ENCODE measurements around the gene SELENOW.
"Not testable (repeated sequence)": the region's sequence is repeated elsewhere in the genome, so short reads cannot be mapped to it uniquely, and the experiment has no call there.

SELENOW gene

DNA sequence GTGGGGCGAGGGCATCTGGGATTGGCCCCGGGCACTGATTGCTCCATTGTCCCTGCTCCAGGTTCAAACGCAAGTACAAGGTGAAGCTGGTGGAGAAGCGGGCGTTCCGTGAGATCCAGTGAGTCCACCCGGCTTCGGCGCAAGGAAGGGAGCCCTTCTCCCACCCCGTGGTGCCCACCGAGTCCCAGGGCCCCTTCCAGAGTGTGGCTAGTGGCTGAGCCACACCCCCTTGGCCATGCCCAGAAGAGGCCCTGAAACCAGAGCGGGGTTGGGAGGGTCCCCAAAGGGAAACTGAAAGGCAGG is 21.9 kb upstream of the SELENOW start:
- in situ Hi-C loops (cut with HindIII; ENCODE audit: low sequenced_read_pairs), result no loop called here

DNA sequence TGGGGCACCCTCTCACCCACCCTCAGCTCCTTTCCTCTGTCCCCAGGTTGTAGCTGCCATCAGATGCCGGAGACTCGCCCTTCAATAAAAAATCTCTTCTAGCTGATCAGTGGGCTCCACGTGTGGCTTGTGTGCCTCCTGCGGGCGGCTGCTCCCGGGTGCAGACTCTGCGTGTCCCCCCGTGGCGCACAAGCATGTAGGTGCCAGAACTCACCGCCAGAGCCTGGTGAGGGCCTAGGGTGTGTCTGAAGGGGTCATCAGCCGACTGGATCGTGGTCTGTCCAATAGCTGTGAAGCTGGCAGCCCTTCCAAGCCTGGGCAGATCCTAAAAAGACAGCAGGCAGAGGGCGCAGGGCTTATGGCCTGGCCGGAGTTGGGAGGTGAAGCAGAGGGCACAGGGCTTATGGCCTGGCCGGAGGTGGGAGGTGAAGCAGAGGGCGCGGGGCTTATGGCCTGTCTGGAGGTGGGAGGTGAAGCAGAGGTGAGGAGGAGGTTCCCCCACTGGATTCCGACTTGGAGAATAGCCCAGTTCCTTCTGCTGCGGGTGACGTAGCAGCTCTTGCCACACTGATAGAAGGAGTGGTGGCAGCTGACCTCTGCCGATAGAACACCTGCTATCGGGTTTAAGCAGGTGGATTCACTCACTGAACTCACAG is 21.4 kb upstream of the SELENOW start:
- in situ Hi-C loops (cut with HindIII; ENCODE audit: low sequenced_read_pairs), result no loop called here

DNA sequence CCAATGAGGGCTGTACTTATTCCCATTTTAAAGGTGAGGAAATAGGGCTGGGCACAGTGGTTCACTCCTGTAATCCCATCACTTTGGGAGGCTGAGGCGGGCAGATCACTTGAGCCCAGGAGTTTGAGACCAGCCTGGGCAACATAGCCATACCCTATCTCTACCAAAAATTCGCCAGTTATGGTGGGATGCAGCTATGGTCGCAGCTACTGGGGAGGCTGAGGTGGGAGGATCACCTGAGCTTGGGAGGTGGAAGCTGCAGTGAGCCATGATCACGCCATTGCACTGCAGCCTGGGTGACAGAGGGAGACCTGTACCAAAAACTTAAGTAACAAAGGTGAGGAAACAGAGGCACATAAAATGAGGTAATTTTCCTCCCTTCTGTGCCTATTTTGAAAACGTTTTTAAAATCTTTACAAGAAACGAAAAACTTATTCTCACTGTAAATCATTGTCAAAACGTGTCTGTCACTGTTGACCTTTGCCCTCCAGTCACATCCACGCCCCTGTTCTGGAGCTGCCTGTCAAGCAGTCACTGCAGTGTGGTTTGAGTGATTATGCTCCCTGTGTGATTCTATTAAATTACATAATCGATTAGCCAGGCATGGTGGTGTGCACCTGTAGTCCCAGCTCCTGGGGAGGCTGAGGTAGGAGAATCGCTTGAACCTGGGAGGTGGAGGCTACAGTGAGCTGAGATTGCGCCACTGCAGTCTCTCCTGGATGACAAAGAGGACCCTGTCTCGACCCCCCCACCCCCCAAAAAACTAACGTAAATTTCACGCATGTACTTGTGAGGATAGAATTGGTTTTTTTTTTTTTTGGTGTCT is 20.7 kb upstream of the SELENOW start:
- in situ Hi-C loops (cut with HindIII; ENCODE audit: low sequenced_read_pairs), result no loop called here

DNA sequence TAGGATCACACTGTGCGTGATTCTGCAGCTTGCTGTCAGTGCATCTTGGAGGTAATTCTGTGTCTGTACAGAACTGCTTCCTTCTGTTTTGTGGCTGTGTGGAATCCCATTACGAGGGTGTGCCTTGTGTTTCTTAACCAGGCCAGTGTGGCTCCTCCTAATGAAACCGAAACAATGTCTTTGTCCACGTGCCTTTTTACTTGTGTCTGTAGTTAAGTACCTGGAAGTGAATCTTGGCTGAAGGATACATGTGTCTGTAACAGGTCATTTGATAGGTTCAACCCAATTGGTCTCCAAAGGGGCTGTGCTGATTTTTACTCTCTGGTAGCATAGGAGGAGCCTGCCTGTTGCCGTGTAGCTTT is 20.1 kb upstream of the SELENOW start:
- in situ Hi-C loops (cut with HindIII; ENCODE audit: low sequenced_read_pairs), result no loop called here

DNA sequence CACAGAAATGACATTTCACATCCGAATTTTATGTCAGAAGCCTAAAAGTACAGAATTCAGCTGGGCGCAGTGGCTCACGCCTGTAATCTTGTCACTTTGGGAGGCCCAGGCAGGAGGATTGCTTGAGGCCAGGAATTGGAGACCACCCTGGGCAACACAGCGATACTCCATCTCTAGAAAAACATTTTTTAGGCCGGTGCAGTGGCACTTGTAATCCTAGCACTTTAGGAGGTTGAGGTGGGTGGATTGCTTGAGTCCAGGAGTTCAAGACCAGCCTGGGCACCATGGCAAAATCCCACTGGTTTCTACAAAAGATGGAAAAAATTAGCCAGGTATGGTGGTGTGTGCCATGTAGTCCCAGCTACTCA is 17.9 kb upstream of the SELENOW start:
- in situ Hi-C loops (cut with HindIII; ENCODE audit: low sequenced_read_pairs), result no loop called here

DNA sequence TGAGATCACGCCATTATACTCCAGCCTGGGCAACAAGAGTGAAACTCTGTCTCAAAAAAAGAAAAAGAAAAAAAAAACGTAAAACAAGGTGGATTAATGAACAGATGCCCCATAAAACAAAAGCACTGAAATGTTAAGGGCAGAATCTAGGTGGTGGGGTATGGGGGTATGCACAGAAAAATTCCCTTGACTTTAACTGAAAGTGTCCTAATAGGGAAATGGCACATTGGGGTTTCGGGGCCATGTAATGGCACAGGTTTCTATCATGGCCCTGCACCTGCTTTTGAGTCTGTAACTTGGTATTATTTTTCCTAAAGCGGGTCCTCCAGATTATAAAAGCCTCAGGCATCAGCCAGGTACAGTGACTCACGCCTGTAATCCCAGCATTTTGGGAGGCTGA is 16.9 kb upstream of the SELENOW start:
- in situ Hi-C loops (cut with HindIII; ENCODE audit: low sequenced_read_pairs), result no loop called here

DNA sequence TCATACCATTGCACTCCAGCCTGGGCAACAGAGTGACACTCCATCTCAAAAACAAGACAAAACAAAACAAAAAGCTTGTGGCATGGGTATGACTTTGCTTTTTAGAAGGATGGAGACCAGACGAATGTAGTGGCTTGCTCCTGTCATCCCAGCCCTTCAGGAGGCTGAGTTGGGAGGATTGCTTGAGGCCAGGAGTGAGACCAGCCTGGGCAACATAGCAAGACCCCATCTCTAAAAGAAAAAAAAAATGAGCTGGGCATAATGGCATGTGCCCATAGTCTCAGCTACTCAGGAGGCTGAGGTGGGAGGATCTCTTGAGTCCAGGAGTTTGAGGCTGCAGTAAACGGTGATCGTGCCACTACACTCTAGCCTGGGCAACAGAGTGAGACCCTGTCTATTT is 16.4 kb upstream of the SELENOW start:
- in situ Hi-C loops (cut with HindIII; ENCODE audit: low sequenced_read_pairs), result no loop called here

DNA sequence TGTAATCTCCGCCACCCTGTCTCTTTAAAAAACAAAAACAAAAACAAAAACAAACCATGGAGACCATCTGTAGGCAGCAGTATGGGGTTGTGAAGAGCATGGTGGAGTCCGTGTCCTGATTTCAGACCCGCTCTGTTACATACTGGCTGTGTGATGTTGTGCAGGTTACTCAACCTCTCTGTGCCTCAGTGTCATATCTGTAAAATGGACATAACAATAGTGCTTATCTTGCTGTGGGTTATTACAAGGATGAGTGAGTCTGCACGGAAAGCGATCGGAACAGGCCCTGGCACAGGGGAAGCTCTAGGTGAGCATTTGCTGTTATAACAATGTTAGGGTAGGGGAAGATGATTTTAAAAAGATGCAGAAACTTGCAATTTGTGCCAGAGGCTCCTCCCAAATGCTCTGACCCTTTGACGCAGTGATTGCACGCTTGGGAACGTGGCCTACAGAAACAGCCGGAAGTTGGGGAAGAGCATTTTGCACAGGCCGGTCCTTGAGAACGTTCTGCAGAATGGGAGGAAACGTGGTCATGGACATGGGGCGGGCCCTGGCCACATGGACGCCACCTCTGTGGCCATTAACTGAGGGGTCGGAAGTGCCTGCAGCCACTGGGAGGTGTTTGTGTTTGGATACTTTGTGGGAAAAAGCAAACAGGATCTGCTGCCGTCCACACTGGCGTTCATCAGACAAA is 15.7 kb upstream of the SELENOW start:
- in situ Hi-C loops (cut with HindIII; ENCODE audit: low sequenced_read_pairs), result no loop called here

DNA sequence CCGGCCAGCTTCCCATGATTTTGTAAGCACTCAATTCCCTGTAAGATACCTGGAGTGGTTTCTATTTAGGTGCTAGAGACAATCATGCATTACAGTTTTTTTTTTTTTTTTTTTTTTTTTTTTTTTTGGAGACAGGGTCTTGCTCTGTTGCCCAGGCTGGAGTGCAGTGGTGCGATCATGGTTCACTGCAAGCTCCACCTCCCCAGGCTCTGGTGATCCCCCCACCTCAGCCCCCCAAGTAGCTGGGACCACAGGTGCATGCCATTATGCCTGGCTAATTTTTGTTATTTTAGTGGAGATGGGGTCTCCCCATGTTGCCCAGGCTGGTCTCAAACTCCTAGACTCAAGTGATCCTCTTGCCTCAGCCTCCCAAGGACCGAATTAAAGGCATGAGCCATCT is 13.8 kb upstream of the SELENOW start:
- in situ Hi-C loops (cut with HindIII; ENCODE audit: low sequenced_read_pairs), result not testable (repeated sequence)

DNA sequence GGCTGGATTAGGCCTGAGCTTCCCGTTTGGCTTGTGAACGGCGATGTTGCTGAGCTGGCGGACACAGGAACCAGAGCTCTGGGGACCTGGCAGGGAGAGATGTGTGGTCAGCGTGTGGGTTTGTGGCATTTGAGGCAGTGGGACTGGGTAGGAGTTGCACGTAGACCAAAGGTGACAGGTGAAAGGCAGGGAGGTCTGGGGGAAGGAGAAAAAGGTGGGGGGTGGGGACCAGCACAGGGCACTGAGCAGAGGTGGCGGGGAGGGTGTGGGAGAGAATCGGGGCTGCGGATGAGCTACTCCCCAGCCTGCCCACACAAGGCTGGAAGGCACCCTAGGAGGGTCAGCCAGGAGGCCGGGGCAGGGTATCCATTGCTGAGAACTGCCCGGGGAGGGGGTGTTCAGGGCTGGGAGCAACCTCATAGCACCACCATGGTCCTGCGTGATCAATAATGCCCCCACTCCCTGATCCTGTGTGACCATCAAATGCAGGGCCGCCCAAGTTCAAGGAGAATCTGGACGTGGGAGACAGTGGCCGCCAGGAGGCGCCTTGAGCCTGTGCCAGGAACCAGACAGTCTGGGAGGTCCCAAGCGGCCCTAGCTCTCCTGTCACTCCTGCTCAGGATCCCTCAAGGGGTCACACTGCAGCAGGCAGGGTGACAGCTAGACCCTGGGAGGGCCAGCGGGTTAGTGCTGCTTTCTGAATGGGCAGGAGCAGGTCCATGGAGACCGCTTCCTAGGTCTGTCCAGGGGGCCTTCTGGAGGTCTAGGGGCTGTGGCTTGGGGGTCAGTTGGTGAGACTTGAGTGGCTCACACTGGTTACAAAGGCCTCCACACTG is 12.8 kb upstream of the SELENOW start:
- in situ Hi-C loops (cut with HindIII; ENCODE audit: low sequenced_read_pairs), result no loop called here

DNA sequence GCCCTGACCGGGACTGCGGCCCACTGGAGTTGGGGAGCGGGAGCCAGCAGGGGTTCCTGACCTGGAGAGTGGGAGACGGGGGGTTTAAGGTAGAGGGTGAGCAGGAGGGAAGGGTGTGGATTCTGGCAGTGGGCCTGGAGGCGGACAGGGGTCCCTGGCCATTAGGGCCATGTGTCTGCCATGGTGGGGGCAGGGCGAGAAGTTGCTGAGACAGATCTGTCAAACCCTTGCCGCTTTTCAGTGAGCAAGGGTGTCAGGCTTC is 12.2 kb upstream of the SELENOW start:
- in situ Hi-C loops (cut with HindIII; ENCODE audit: low sequenced_read_pairs), result no loop called here

DNA sequence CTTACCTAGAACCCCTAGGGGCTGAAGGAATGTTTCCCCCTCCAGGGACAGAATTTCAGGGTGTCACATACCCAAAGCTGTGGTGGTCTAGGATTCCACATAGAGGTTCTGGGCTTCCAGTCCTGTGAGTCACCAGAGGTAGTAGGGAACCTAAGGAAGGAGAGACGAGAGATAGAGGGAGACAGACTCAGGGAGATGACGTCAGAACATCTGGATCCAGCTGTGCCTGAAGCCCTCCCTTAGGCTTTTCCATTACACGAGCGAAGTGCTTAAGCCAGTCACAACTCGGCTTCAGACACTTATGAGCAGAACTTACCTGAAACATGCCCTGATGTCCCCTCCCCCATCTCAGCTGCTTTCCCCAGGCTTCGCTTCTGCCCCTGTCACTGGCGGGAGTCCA is 11.8 kb upstream of the SELENOW start:
- in situ Hi-C loops (cut with HindIII; ENCODE audit: low sequenced_read_pairs), result no loop called here

DNA sequence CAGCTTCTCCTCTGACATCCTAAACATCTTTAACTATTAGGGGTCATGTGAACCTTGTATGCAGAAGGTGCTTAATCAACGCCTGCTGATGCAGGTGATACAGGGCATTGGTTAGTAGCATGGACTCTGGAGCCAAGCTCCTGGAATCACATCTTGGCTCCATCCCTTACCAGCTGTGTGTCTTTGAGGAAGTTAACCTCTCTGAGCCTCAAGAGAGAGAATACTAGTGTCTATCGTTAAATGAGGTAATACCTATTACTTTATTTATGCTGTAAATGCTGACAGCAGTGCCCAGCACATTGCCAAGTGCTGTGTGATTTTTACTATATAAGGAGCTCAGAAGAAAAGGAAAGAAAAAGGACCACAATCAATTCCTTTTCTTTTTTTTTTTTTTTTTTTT is 11.2 kb upstream of the SELENOW start:
- in situ Hi-C loops (cut with HindIII; ENCODE audit: low sequenced_read_pairs), result no loop called here

DNA sequence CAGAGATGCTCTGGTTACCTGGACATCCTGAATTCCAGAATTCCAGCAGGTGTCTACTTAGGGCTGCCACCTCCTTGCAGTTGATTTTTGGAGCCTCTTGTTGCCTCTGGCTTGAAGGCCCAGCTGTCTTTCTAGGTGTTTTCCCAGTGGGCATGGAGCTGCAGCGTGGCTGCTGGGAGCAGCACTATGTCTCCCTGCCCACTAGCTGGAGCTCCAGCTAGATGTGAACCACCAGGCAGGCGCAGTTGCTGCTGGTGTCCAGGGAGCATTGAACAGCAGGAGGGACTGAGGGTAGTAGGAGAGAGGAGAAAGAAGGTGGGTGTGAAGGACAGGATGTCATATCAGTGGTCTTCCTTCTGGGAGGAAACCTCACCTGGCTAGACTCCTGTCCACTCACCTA is 9.9 kb upstream of the SELENOW start:
- in situ Hi-C loops (cut with HindIII; ENCODE audit: low sequenced_read_pairs), result no loop called here

DNA sequence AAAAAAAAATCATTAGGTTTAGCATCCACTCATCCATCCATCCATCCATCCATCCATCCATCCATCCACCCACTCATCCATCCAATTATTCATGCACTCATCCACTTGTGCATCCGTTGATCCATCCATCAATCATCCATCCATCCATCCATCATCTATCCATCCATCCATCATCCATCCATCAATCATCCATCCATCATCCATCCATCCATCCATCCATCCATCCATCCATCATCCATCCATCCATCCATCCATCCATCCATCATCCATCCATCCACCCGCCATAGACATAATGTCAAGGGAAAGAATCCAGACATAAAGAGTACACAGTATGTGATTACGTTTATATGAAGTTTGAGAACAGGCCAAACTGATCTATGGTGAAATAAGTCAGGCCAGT is 9.0 kb upstream of the SELENOW start:
- in situ Hi-C loops (cut with HindIII; ENCODE audit: low sequenced_read_pairs), result no loop called here

DNA sequence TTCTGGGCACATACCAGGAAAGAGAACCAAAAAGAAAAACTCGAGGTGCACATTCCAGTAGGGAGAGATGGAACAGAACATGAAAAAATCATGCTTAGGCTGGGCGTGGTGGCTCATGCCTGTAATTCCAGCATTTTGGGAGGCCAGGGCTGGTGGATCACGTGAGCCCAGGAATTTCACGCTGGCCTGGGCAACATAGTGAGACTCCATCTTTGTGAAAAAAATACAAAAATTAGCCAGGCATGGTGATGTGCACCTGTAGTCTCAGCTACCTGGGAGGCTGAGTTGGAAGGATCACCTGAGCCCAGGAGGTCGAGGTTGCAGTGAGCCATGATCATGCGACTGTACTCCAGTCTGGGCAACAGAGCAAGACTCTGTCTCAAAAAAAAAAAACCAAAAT is 7.2 kb upstream of the SELENOW start:
- in situ Hi-C loops (cut with HindIII; ENCODE audit: low sequenced_read_pairs), result not testable (repeated sequence)

DNA sequence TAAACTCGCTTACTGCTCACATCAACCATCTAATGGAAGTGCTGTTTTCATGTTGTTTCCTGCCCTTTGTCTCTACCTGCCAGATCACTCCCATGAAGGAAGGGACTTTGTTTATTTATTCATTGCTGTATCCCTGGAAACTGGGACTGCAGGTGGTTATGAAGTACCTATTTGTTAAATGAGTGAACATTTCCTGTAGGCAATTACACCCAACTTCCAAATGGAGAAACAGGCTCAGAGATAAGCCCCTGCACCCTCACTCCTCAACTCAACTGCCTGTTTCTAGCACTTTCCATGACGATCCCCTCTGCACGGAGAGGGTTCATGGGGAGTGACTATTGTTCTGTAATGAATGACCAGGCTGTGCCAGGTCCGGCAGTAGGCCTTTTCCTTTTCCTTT is 1.9 kb upstream of the SELENOW start:
- in situ Hi-C loops (cut with HindIII; ENCODE audit: low sequenced_read_pairs), result no loop called here

DNA sequence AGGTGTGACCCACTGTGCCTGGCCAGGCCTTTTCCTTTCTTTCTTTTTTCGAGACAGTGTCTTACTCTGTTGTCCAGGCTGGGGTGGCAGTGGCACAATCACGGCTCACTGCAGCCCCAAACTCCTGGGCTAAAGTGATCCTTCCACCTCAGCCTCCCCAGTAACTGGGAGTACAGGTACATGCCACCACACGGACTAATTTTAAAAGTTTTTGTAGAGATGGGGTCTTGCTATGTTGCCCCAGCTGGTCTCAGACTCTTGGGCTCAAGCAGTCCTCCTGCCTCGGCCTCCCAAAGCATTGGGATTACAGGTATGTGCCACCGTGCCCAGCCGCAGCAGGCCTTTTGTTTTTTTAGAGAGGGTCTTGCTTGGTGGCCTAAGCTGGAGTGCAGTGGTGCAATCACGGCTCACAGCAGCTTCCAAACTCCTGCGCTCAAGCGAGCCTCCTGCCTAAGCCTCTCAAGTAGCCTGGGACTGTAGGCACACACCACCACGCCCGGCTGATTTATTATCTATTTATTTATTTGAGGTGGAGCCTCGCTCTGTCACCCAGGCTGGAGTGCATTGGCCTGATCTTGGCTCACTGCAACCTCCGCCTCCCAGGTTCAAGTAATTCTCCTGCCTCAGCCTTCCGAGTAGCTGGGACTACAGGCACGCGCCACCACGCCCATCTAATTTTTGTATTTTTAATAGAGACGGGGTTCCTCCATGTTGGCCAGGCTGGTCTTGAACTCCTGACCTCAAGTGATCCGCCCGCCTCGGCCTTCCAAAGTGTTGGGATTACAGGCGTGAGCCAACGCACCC is 1.1 kb upstream of the SELENOW start:
- in situ Hi-C loops (cut with HindIII; ENCODE audit: low sequenced_read_pairs), result not testable (repeated sequence)

DNA sequence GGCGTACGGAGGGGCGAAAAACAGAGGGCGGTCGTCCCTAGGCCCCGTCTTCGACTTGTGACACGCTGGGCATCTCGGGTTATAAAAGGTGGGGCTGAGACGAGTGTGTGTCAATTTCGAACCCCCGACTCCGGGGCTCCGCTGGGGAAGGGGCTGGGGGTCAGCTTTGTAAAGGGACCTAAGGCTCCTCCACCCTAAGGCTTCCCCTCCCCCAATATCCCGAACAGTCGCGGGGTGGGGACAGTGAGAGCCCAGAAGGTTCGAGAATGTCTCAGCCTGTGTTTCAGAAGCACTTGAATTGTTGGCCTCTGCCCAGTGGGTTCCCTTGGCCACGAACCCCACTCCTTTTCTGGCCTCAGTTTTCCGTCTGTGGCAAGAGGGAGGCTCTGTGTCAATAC is 450 bp downstream of the SELENOW start:
- in situ Hi-C loops (cut with HindIII; ENCODE audit: low sequenced_read_pairs), result no loop called here

DNA sequence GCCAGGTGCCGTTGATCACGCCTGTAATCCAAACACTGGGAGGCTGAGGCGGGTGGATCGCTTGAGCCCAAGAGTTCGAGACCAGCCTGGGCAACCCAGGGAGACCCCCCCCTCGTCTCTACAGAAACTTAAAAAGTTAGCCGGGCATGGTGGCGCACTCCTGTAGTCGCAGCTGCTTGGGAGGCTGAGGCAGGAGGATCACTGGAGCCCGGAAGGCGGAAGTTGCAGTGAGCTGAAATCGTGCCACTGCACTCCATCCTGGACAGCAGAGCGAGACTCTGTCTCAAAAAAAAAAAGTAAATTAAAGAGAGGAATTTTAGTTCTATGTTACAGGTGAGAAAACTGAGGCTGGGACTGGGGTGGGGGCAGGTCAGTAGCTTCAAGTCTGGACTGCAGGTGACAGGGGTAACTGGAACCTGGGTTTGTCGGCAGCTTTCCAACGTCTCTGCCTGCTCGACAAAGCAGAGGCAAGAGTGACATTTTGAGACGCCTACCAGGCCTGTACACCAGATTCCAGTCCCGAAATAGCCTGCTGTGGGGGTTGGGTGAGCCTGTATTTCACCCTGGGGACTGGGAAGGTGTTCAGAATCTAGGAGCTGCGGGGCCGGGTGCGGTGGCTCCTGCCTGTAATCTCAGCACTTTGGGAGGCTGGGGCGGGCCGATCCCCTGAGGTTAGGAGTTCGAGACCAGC is 1.2 kb downstream of the SELENOW start:
- in situ Hi-C loops (cut with HindIII; ENCODE audit: low sequenced_read_pairs), result no loop called here

DNA sequence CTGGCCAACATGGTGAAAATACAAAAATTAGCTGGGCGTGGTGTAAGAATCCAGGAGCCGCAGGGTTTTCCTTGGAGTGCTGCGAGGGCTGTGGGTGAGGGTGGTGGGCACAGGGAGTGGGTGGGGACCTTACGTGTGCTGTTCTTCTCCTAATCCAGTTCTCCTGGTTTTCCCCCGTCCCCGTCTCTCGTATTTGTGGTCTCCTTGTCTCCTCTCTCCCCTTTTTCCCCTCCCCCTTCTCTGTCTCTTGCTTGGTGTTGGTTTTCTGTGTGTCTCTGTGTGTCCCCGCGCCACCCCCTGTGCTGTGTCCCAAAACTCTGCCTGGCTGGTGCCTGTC is 1.7 kb downstream of the SELENOW start:
- in situ Hi-C loops (cut with HindIII; ENCODE audit: low sequenced_read_pairs), result no loop called here
